ENCODE data around the gene SRBD1. TPM values are rescaled to one million over a fixed set of nuclear protein-coding genes. Genes with fewer than 3 reads are reported as not detected.

The SRBD1 gene
- total RNA-seq: 6.3 TPM
- long read RNA-seq, transcript SRBD1-201 (21 exons, 3,681 nt): major isoform, 9 of 12 reads
- long read RNA-seq, partial matches to known transcripts: 2 of 12 reads
- long read RNA-seq, other reads (novel, unspliced or antisense): 1 of 12 reads

- peak; percentile 98 for ATAC-seq
- peak; percentile 96 for DNase-seq
- intact Hi-C loops (cut with micrococcal nuclease): no loop called here
Observed at GRCh38 chr2:45611020-45611859, at the start of gene SRBD1. SRBD1 (minus strand) TSS chr2:45611267; CDS start chr2:45605441, 5,826 bp downstream.

- no peak for ATAC-seq
- intact Hi-C loops (cut with micrococcal nuclease): loop anchor here (5.0 kb wide), 1 partner anchor 123 kb away; no protein-coding TSS in a partner anchor
- no peak for DNase-seq
Observed at GRCh38 chr2:45654250-45654649, 43.2 kb upstream of the SRBD1 start.

GRCh38 chr2:45653122-45653913 is 42.3 kb upstream of the SRBD1 start:
- DNase-seq (no peak), ATAC-seq (no peak)
- intact Hi-C loops (cut with micrococcal nuclease): loop anchor here (5.0 kb wide), 1 partner anchor 124 kb away; no protein-coding TSS in a partner anchor

- DNase-seq (peak; percentile 62), ATAC-seq (peak; percentile 1)
- intact Hi-C loops (cut with micrococcal nuclease): loop anchor here (5.0 kb wide), 1 partner anchor 125 kb away; no protein-coding TSS in a partner anchor
Observed at GRCh38 chr2:45652090-45653031, 41.3 kb upstream of the SRBD1 start.

GRCh38 chr2:45651415-45652089 is 40.5 kb upstream of the SRBD1 start, which contains the start of gene PRKCE:
PRKCE (plus strand) TSS chr2:45651675.
- peak; percentile 69 for DNase-seq
- peak; percentile 31 for ATAC-seq
- intact Hi-C loops (cut with micrococcal nuclease): loop anchor here (5.0 kb wide), 1 partner anchor 126 kb away; no protein-coding TSS in a partner anchor

GRCh38 chr2:45650851-45651414 is 39.9 kb upstream of the SRBD1 start:
- DNase-seq (peak; percentile 95), ATAC-seq (peak; percentile 81)
- intact Hi-C loops (cut with micrococcal nuclease): loop anchor here (5.0 kb wide), 1 partner anchor 126 kb away; no protein-coding TSS in a partner anchor

- DNase-seq: peak; percentile 87
- ATAC-seq: peak; percentile 71
- intact Hi-C loops (cut with micrococcal nuclease): loop anchor here (5.0 kb wide), 1 partner anchor 127 kb away; no protein-coding TSS in a partner anchor
Observed at GRCh38 chr2:45649858-45650811, 39.1 kb upstream of the SRBD1 start.

- DNase-seq (no peak), ATAC-seq (no peak)
- intact Hi-C loops (cut with micrococcal nuclease): no loop called here
Observed at GRCh38 chr2:45649462-45649857, 38.4 kb upstream of the SRBD1 start.

GRCh38 chr2:45648636-45649035 is 37.6 kb upstream of the SRBD1 start:
- no peak for ATAC-seq
- no peak for DNase-seq
- intact Hi-C loops (cut with micrococcal nuclease): no loop called here

- no peak for DNase-seq
- ATAC-seq: no peak
- intact Hi-C loops (cut with micrococcal nuclease): no loop called here
Observed at GRCh38 chr2:45647986-45648520, 37.0 kb upstream of the SRBD1 start.

- ATAC-seq (no peak), DNase-seq (no peak)
- intact Hi-C loops (cut with micrococcal nuclease): no loop called here
Observed at GRCh38 chr2:45647356-45647755, 36.3 kb upstream of the SRBD1 start.

- ATAC-seq: no peak
- intact Hi-C loops (cut with micrococcal nuclease): no loop called here
- no peak for DNase-seq
Observed at GRCh38 chr2:45646289-45646688, 35.2 kb upstream of the SRBD1 start.

GRCh38 chr2:45643543-45644542 is 32.8 kb upstream of the SRBD1 start:
- DNase-seq: peak; percentile 86
- intact Hi-C loops (cut with micrococcal nuclease): loop anchor here (5.0 kb wide), 1 partner anchor 293 kb away; no protein-coding TSS in a partner anchor
- peak; percentile 97 for ATAC-seq

- DNase-seq: no peak
- intact Hi-C loops (cut with micrococcal nuclease): loop anchor here (5.0 kb wide), 1 partner anchor 294 kb away; no protein-coding TSS in a partner anchor
- peak; percentile 20 for ATAC-seq
Observed at GRCh38 chr2:45643095-45643494, 32.0 kb upstream of the SRBD1 start.

- intact Hi-C loops (cut with micrococcal nuclease): loop anchor here (5.0 kb wide), 1 partner anchor 297 kb away; no protein-coding TSS in a partner anchor
- DNase-seq (no peak), ATAC-seq (no peak)
Observed at GRCh38 chr2:45640576-45640975, 29.5 kb upstream of the SRBD1 start.

Data from left ventricle myocardium superior (tissue), 1 donor.